HL-60 (cell line): ENCODE data around the gene PRDM2.

Experiments used
- DNase-seq, 2 experiments: peaks; one replicate each; pipeline ENCODE4 v3.0.0-alpha.2; 2010 to 2020; ENCODE audit warnings: low read depth in 1 of 2, low spot score in 1 of 2
- H3K27ac ChIP-seq: fragments of 250-450 bp; sonication (Bioruptor Pico); replicated peaks from 2 replicates; pipeline ENCODE4 v1.5.1; 2020; ENCODE audit warnings: mild to moderate bottlenecking, moderate library complexity
- H3K27me3 ChIP-seq: fragments of 250-450 bp; sonication (Bioruptor Pico); 2 replicates; pipeline ENCODE4 v1.5.1; 2021; ENCODE audit warnings: mild to moderate bottlenecking, moderate library complexity; ENCODE audit not compliant: insufficient read depth, poor library complexity, severe bottlenecking
- H3K4me3 ChIP-seq: replicated peaks from 2 replicates; pipeline ENCODE4 v1.5.1; 2011; ENCODE audit warnings: mild to moderate bottlenecking, control low read depth, low read length; ENCODE audit not compliant: insufficient read depth
- CTCF ChIP-seq: IDR thresholded peaks from one replicate; pipeline ENCODE4 v1.5.1; 2011; ENCODE audit warnings: low read length, control low read depth, inconsistent platforms; ENCODE audit not compliant: insufficient read depth
- GABPA ChIP-seq: IDR thresholded peaks from 2 replicates; pipeline ENCODE4 v1.6.1; 2012; ENCODE audit warnings: low read depth
- POLR2AphosphoS5 ChIP-seq: IDR thresholded peaks from 2 replicates; pipeline ENCODE4 v1.6.1; 2012; ENCODE audit warnings: low read depth
- REST ChIP-seq: IDR thresholded peaks from 2 replicates; pipeline ENCODE4 v1.6.1; 2012; ENCODE audit warnings: low read depth; ENCODE audit not compliant: insufficient replicate concordance
- SPI1 ChIP-seq: IDR thresholded peaks from 2 replicates; pipeline ENCODE4 v1.6.1; 2012; ENCODE audit warnings: low read depth, mild to moderate bottlenecking, borderline replicate concordance

PRDM2 gene

GRCh38 chr1:13851726-13852125 lies 151.7 kb downstream of the PRDM2 start:
- no peak for TF ChIP-seq POLR2AphosphoS5
- TF ChIP-seq REST: no peak
- Histone ChIP-seq H3K27me3 (no peaks in the 10 kb centered on the region), H3K27ac (no peak overlapping the region), H3K4me3 (no peak overlapping the region)
- no peak for DNase-seq

GRCh38 chr1:13855554-13855953 lies 155.6 kb downstream of the PRDM2 start:
- peaks cover 7% of the 10 kb centered on the region for H3K27me3 ChIP-seq
- H3K4me3 ChIP-seq: no peak overlapping the region
- no peak overlapping the region for H3K27ac ChIP-seq
- no peak for DNase-seq
- TF ChIP-seq REST: no peak

- Histone ChIP-seq H3K27me3 (peaks cover 7% of the 10 kb centered on the region), H3K27ac (no peak overlapping the region), H3K4me3 (no peak overlapping the region)
- DNase-seq: no peak
- TF ChIP-seq REST (no peak), GABPA (no peak), CTCF (no peak), SPI1 (no peak), POLR2AphosphoS5 (no peak)
These were observed 160.0 kb downstream of the PRDM2 start for GRCh38 chr1:13860031-13860430.

GRCh38 chr1:13864760-13865159 lies 164.8 kb downstream of the PRDM2 start:
- TF ChIP-seq GABPA (no peak), CTCF (no peak), POLR2AphosphoS5 (no peak), SPI1 (no peak), REST (no peak)
- H3K27me3 ChIP-seq: peaks cover 2% of the 10 kb centered on the region
- no peak for DNase-seq
- no peak overlapping the region for H3K4me3 ChIP-seq
- no peak overlapping the region for H3K27ac ChIP-seq
